HEK293 (cell line): Measurements from ENCODE around the gene MUC5AC.

Experiments used
- ZBTB1 ChIP-seq: fragments of 450-650 bp; formaldehyde crosslinking; IDR thresholded peaks from 2 replicates; pipeline ENCODE4 v1.5.1; 2016; ENCODE audit warnings: missing biosample characterization, missing genetic modification characterization
- ZEB2 ChIP-seq: fragments of 450-650 bp; formaldehyde crosslinking; IDR thresholded peaks from 2 replicates; pipeline ENCODE4 v1.5.1; 2016; ENCODE audit warnings: missing biosample characterization, missing genetic modification characterization
- ZNF19 ChIP-seq: fragments of 450-650 bp; formaldehyde crosslinking; IDR thresholded peaks from 2 replicates; pipeline ENCODE4; 2016; ENCODE audit warnings: missing biosample characterization, missing genetic modification characterization, low read depth
- ZNF501 ChIP-seq: fragments of 450-650 bp; formaldehyde crosslinking; IDR thresholded peaks from 2 replicates; pipeline ENCODE4 v1.5.1; 2016; ENCODE audit warnings: missing biosample characterization, missing genetic modification characterization
- TF ChIP-seq, protein P1 (sequence below): fragments of 450-650 bp; formaldehyde crosslinking; IDR thresholded peaks from 2 replicates; pipeline ENCODE4 v1.5.1; 2016; ENCODE audit warnings: missing biosample characterization, missing genetic modification characterization

DNA sequence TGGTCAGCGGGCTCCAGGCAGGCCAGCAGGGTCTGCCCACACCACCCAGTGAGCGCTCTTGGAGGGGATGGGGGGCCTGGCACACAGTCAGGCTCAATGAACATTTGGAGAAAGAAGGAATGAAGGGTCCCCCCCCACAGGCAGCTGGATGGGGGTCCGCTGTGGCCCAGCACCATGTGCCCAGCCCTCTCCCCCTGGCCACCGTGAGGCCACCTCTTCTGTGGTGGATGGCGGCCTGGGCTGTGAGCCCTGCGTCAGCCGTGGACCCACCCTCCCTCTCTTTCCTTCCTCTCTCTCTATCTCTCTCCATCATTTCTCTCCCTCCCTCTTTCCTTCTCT is 35.1 kb upstream of the MUC5AC start:
- TF ChIP-seq, protein P1, sequence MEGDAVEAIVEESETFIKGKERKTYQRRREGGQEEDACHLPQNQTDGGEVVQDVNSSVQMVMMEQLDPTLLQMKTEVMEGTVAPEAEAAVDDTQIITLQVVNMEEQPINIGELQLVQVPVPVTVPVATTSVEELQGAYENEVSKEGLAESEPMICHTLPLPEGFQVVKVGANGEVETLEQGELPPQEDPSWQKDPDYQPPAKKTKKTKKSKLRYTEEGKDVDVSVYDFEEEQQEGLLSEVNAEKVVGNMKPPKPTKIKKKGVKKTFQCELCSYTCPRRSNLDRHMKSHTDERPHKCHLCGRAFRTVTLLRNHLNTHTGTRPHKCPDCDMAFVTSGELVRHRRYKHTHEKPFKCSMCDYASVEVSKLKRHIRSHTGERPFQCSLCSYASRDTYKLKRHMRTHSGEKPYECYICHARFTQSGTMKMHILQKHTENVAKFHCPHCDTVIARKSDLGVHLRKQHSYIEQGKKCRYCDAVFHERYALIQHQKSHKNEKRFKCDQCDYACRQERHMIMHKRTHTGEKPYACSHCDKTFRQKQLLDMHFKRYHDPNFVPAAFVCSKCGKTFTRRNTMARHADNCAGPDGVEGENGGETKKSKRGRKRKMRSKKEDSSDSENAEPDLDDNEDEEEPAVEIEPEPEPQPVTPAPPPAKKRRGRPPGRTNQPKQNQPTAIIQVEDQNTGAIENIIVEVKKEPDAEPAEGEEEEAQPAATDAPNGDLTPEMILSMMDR (tag by site-specific recombination), result no peak
- no peak for TF ChIP-seq ZNF19 (tag by site-specific recombination)
- TF ChIP-seq ZEB2, result no peak
- no peak for TF ChIP-seq ZNF501
- TF ChIP-seq ZBTB1 (tag by site-specific recombination), result no peak
